SK-N-SH treated with all-trans-retinoic acid at 6 μM for 48 hours (cell line): ENCODE results near the gene LITAF.

ENCODE experiments used
- ATAC-seq: fragments of 200-7000 bp; cut with Tn5 transposase; 3 replicates; pipeline ENCODE4 v1.9.1; 2020; ENCODE audit warnings: mild to moderate bottlenecking, moderate library complexity
- ARNTL ChIP-seq: fragments of 450-650 bp; formaldehyde crosslinking; IDR thresholded peaks from 2 replicates; pipeline ENCODE4 v1.5.0; 2020; ENCODE audit warnings: low read depth, mild to moderate bottlenecking, moderate library complexity, borderline replicate concordance
- BACH2 ChIP-seq: fragments of 250-450 bp; sonication (Bioruptor Pico); IDR thresholded peaks from 2 replicates; pipeline ENCODE4 v1.9.0; 2021; ENCODE audit warnings: mild to moderate bottlenecking, borderline replicate concordance
- CREB5 ChIP-seq: fragments of 250-450 bp; sonication (Bioruptor Pico); IDR thresholded peaks from 2 replicates; pipeline ENCODE4 v1.5.1; 2020; ENCODE audit warnings: low read depth, mild to moderate bottlenecking, moderate library complexity
- CSDC2 ChIP-seq: fragments of 250-450 bp; sonication (Bioruptor Pico); IDR thresholded peaks from 2 replicates; pipeline ENCODE4 v1.5.0; 2020; ENCODE audit warnings: mild to moderate bottlenecking, moderate library complexity
- CSRNP3 ChIP-seq: fragments of 250-450 bp; sonication (Bioruptor Pico); IDR thresholded peaks from 2 replicates; pipeline ENCODE4 v1.5.1; 2021; ENCODE audit warnings: mild to moderate bottlenecking, moderate library complexity
- ESRRG ChIP-seq: fragments of 250-450 bp; sonication (Bioruptor Pico); IDR thresholded peaks from 2 replicates; pipeline ENCODE4 v1.6.1; 2021; ENCODE audit warnings: mild to moderate bottlenecking
- GLIS3 ChIP-seq: fragments of 250-450 bp; sonication (Bioruptor Pico); IDR thresholded peaks from 2 replicates; pipeline ENCODE4 v1.5.0; 2020; ENCODE audit warnings: mild to moderate bottlenecking, moderate library complexity
- ISL1 ChIP-seq: fragments of 250-450 bp; sonication (Bioruptor Pico); IDR thresholded peaks from 2 replicates; pipeline ENCODE4 v2.1.2; 2022; ENCODE audit warnings: mild to moderate bottlenecking, moderate library complexity
- OSR1 ChIP-seq: fragments of 250-450 bp; sonication (Bioruptor Pico); IDR thresholded peaks from 2 replicates; pipeline ENCODE4 v1.8.0; 2022; ENCODE audit warnings: moderate library complexity, mild to moderate bottlenecking, inconsistent platforms
- PATZ1 ChIP-seq: fragments of 250-450 bp; sonication (Bioruptor Pico); IDR thresholded peaks from 2 replicates; pipeline ENCODE4 v1.8.0; 2020; ENCODE audit warnings: mild to moderate bottlenecking, moderate library complexity, borderline replicate concordance
- PPARA ChIP-seq: fragments of 250-450 bp; sonication (Bioruptor Pico); IDR thresholded peaks from 2 replicates; pipeline ENCODE4 v1.5.0; 2020; ENCODE audit warnings: mild to moderate bottlenecking, borderline replicate concordance
- RARB ChIP-seq: fragments of 250-450 bp; sonication (Bioruptor Pico); IDR thresholded peaks from 2 replicates; pipeline ENCODE4 v1.8.0; 2021; ENCODE audit warnings: mild to moderate bottlenecking, moderate library complexity
- SNAI2 ChIP-seq: fragments of 250-450 bp; sonication (Bioruptor Pico); IDR thresholded peaks from 2 replicates; pipeline ENCODE4 v1.5.0; 2020; ENCODE audit warnings: mild to moderate bottlenecking, moderate library complexity
- TCF4 ChIP-seq: fragments of 250-450 bp; sonication (Bioruptor Pico); IDR thresholded peaks from 2 replicates; pipeline ENCODE4 v1.8.0; 2021; ENCODE audit warnings: mild to moderate bottlenecking, moderate library complexity, borderline replicate concordance
- TOX ChIP-seq: fragments of 250-450 bp; sonication (Bioruptor Pico); IDR thresholded peaks from 2 replicates; pipeline ENCODE4 v1.8.0; 2021; ENCODE audit warnings: mild to moderate bottlenecking, moderate library complexity, borderline replicate concordance
- TSHZ2 ChIP-seq: fragments of 250-450 bp; sonication (Bioruptor Pico); IDR thresholded peaks from 2 replicates; pipeline ENCODE4 v1.5.0; 2020; ENCODE audit warnings: mild to moderate bottlenecking, moderate library complexity
- ZC3H10 ChIP-seq: fragments of 250-450 bp; sonication (Bioruptor Pico); IDR thresholded peaks from 2 replicates; pipeline ENCODE4 v1.5.1; 2021; ENCODE audit warnings: mild to moderate bottlenecking, moderate library complexity
- ZFP3 ChIP-seq: fragments of 250-450 bp; sonication (Bioruptor Pico); IDR thresholded peaks from 2 replicates; pipeline ENCODE4 v1.5.0; 2020; ENCODE audit warnings: mild to moderate bottlenecking, moderate library complexity
- ZFP30 ChIP-seq: fragments of 450-650 bp; formaldehyde crosslinking; IDR thresholded peaks from 2 replicates; pipeline ENCODE4 v1.5.0; 2022; ENCODE audit warnings: mild to moderate bottlenecking, moderate library complexity
- ZNF70 ChIP-seq: fragments of 450-650 bp; formaldehyde crosslinking; IDR thresholded peaks from 2 replicates; pipeline ENCODE4 v1.5.0; 2020; ENCODE audit warnings: mild to moderate bottlenecking, moderate library complexity
- ZNF8 ChIP-seq: fragments of 450-650 bp; formaldehyde crosslinking; IDR thresholded peaks from 2 replicates; pipeline ENCODE4 v1.5.0; 2020; ENCODE audit warnings: mild to moderate bottlenecking, moderate library complexity

Gene LITAF

GRCh38 chr16:11553371-11553770 lies 33.3 kb downstream of the LITAF start (continued):
- TF ChIP-seq CREB5 (CRISPR knock-in tag) (no peak), ESRRG (CRISPR knock-in tag) (no peak), ISL1 (CRISPR knock-in tag) (no peak)
- TF ChIP-seq, all 23 proteins: peak for 0

- ATAC-seq = no peak
- no peak for TF ChIP-seq ZNF70
- TF ChIP-seq PPARA (CRISPR knock-in tag) = no peak
- TF ChIP-seq BACH2 (CRISPR knock-in tag) = no peak
- TF ChIP-seq, all 23 proteins: peak for 0
These were observed 34.3 kb downstream of the LITAF start for GRCh38 chr16:11552440-11552839.

GRCh38 chr16:11551842-11552241 lies 34.9 kb downstream of the LITAF start:
- no peak for ATAC-seq
- no peak for TF ChIP-seq OSR1
- TF ChIP-seq ISL1 (CRISPR knock-in tag) = no peak
- no peak for TF ChIP-seq TOX (CRISPR knock-in tag)
- TF ChIP-seq ZNF8 (CRISPR knock-in tag) = no peak
- TF ChIP-seq GLIS3 (CRISPR knock-in tag) = no peak
- TF ChIP-seq PPARA (CRISPR knock-in tag) = no peak
- TF ChIP-seq SNAI2 (CRISPR knock-in tag) = no peak
- no peak for TF ChIP-seq ARNTL (CRISPR knock-in tag)
- TF ChIP-seq PATZ1 (CRISPR knock-in tag) = no peak
- TF ChIP-seq ESRRG (CRISPR knock-in tag) = no peak
- TF ChIP-seq CSDC2 = no peak
- no peak for TF ChIP-seq BACH2 (CRISPR knock-in tag)
- TF ChIP-seq TCF4 (CRISPR knock-in tag) = no peak
- TF ChIP-seq ZFP30 = no peak
- no peak for TF ChIP-seq ZFP3 (CRISPR knock-in tag)

- no peak for ATAC-seq
These were observed 35.8 kb downstream of the LITAF start for GRCh38 chr16:11550791-11551498.

More at GRCh38 chr16:11550791-11551498, 35.8 kb downstream of the LITAF start:
- no peak for TF ChIP-seq TSHZ2 (CRISPR knock-in tag)
- TF ChIP-seq RARB (CRISPR knock-in tag) = no peak
- TF ChIP-seq ZC3H10 (CRISPR knock-in tag) = no peak
- TF ChIP-seq BACH2 (CRISPR knock-in tag) = no peak
- TF ChIP-seq ARNTL (CRISPR knock-in tag) = no peak
- no peak for TF ChIP-seq CSRNP3 (CRISPR knock-in tag)
